ENCODE measurements around the gene ABCA1. TPM values are rescaled to one million over a fixed set of nuclear protein-coding genes. Genes with fewer than 3 reads are reported as not detected.

ABCA1 gene
- total RNA-seq, 1 donor from 2014 or later, result 20.8 TPM

DNA sequence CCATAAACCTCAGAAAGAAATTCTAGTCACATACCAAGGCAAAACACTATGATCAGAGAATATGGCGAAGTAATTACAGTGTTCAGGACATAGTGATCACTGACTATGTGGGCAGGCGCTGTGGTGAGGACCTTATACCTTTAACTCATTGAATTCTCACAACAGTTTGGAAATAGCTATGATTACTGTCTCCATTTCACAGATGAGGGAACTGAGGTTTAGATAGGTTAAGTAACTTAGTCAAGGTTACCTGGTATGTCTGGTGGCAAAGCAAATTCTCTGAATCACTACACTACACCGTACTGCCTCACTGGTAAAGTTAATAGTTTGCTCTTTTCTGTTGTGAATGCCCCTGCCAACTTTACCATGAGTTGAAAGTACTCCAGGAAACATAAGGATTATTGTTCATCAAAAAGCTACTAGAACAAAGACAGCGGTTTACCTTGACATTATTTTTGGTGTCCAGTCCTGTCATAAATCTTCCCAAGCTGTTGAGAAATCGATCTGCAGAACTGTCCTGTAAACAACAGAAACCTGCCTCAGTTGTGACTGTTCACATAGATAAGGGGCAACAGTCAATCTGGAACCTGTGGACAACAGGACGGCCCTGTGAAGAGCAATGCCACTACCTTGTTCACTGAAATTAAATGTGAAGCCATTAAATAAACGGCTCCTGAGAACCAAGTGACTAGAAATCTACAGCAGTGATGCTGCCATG is 127.7 kb downstream of the ABCA1 start:
- H3K4me1 Mint-ChIP-seq (ENCODE audit: unreplicated experiment), result no peaks in the 10 kb centered on the region
- H3K4me3 Mint-ChIP-seq, result no peak overlapping the region
- no peaks in the 10 kb centered on the region for H3K27me3 Mint-ChIP-seq
- H3K9me3 Mint-ChIP-seq, result no peaks in the 10 kb centered on the region
- no peak overlapping the region for H3K27ac Mint-ChIP-seq
- H3K36me3 Mint-ChIP-seq, result peaks cover 24% of the 10 kb centered on the region
- no peak for DNase-seq (ENCODE audit: extremely low spot score, unreplicated experiment)
- TF ChIP-seq, protein P1, sequence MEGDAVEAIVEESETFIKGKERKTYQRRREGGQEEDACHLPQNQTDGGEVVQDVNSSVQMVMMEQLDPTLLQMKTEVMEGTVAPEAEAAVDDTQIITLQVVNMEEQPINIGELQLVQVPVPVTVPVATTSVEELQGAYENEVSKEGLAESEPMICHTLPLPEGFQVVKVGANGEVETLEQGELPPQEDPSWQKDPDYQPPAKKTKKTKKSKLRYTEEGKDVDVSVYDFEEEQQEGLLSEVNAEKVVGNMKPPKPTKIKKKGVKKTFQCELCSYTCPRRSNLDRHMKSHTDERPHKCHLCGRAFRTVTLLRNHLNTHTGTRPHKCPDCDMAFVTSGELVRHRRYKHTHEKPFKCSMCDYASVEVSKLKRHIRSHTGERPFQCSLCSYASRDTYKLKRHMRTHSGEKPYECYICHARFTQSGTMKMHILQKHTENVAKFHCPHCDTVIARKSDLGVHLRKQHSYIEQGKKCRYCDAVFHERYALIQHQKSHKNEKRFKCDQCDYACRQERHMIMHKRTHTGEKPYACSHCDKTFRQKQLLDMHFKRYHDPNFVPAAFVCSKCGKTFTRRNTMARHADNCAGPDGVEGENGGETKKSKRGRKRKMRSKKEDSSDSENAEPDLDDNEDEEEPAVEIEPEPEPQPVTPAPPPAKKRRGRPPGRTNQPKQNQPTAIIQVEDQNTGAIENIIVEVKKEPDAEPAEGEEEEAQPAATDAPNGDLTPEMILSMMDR (conservative IDR thresholded peaks at IDR 0.05), result no peak

DNA sequence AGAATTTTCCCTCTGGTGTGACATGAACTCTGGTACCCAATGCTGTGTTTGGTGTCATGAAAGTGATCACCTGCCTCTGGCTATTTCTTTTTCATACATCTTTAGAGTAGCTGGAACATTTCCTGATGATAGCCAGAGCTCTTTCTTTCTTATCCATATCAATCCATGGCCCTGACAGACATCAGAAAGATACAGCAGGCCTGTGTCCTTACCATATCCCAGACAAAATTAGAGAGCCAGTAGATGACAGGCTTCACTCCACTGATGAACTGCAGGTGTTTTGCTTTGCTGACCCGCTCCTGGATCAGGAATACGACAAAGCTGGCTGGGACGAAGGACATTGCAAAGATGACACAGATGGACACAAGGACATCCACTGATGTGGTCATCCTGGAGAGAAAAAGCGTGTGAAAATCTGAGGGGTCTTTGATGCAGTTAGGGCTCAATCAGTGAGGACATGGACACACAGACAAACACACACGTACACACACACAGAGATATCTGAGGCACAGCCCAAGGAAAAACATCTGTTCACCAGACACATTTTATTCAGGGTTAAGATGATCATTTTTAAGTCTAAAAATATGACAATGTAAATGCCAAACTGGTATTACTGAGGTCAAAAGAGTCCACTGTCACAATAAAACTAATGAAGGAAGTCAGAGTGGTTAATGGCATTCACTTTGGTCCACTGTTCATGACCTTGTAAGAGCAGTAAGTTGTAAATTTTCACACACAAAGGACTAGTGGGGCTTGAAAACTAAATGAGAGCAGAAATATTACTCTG is 129.6 kb downstream of the ABCA1 start:
- no peak for DNase-seq (ENCODE audit: extremely low spot score, unreplicated experiment)
- Mint-ChIP-seq H3K27me3 (no peaks in the 10 kb centered on the region), H3K36me3 (peaks cover 32% of the 10 kb centered on the region), H3K9me3 (no peaks in the 10 kb centered on the region), H3K4me3 (no peak overlapping the region), H3K4me1 (ENCODE audit: unreplicated experiment) (no peaks in the 10 kb centered on the region), H3K27ac (no peak overlapping the region)
- TF ChIP-seq, protein P1 (conservative IDR thresholded peaks at IDR 0.05), result no peak

DNA sequence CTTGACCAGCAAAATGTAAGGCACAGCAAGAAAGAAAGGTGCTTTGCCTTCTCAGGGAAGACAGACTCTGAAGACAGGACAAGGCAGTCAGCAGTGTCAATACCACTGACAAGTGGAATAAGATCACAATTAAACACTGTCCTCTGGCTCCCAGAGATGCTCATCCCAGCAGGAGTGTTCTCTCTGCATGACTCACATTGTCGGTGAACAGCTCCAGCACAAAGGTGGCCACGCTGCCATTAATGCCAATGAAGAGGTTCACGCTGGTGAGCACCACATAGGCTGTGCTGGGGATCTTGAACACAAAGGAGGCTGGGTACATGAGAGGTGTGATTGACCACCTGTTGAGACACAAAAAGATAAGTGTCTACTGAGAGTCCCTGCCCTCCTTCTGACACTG is 132.1 kb downstream of the ABCA1 start:
- Mint-ChIP-seq H3K36me3 (peaks cover 40% of the 10 kb centered on the region), H3K4me3 (no peak overlapping the region), H3K27ac (no peak overlapping the region), H3K4me1 (ENCODE audit: unreplicated experiment) (no peaks in the 10 kb centered on the region), H3K27me3 (no peaks in the 10 kb centered on the region), H3K9me3 (no peaks in the 10 kb centered on the region)
- no peak for DNase-seq (ENCODE audit: extremely low spot score, unreplicated experiment)
- TF ChIP-seq, protein P1 (conservative IDR thresholded peaks at IDR 0.05), result no peak

DNA sequence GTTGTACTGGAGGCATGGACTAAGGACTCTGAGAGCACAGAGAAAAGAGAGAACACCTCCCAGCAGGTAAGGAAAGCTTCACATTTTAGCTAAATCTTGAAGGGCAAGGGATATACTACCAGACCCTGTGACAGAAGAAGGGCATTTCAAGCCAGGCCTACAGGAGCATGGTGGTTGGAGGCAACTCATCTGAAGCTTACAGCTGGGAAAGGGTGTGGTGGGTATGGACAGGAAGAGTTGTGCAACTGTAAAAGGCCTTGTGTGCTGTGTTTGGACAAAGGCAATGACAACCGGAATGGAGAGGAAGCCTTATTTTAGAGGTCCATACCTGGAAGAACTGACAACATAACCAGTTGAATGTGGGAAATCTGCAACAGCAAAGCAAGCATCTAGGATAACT is 132.9 kb downstream of the ABCA1 start:
- Mint-ChIP-seq H3K4me3 (no peak overlapping the region), H3K27me3 (no peaks in the 10 kb centered on the region), H3K9me3 (no peaks in the 10 kb centered on the region), H3K4me1 (ENCODE audit: unreplicated experiment) (no peaks in the 10 kb centered on the region), H3K27ac (no peak overlapping the region), H3K36me3 (peaks cover 42% of the 10 kb centered on the region)
- no peak for DNase-seq (ENCODE audit: extremely low spot score, unreplicated experiment)
- TF ChIP-seq, protein P1 (conservative IDR thresholded peaks at IDR 0.05), result no peak

DNA sequence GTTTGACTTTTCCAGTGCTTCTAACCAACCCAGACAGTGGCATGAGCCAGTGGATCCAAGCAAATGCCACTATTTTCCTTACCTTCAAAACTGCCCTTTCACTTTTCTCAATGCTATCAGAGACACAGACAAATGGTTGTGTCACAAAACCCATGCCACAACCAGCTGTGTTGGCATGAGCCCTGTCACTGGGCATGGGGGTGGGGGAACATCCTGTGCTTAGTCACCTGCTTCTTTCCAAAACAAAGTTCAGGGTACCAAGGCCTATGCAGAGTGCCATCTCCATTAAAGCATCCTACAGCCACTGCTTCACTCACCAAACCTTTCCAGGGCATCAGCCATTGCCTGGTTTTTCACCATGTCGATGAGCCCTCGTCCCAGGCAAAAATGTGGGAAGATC is 133.9 kb downstream of the ABCA1 start:
- DNase-seq (ENCODE audit: extremely low spot score, unreplicated experiment), result no peak
- peaks cover 47% of the 10 kb centered on the region for H3K36me3 Mint-ChIP-seq
- H3K4me1 Mint-ChIP-seq (ENCODE audit: unreplicated experiment), result no peaks in the 10 kb centered on the region
- TF ChIP-seq, protein P1 (conservative IDR thresholded peaks at IDR 0.05), result no peak
- no peaks in the 10 kb centered on the region for H3K9me3 Mint-ChIP-seq
- H3K27ac Mint-ChIP-seq, result no peak overlapping the region
- no peak overlapping the region for H3K4me3 Mint-ChIP-seq
- no peaks in the 10 kb centered on the region for H3K27me3 Mint-ChIP-seq
